Adrenal gland (tissue), 5 donors: ENCODE measurements around the gene SORD.

ENCODE experiments used
- POLR2A ChIP-seq, 2 donors: fragments of 450-650 bp; IDR thresholded peaks; one replicate each; pipeline ENCODE4 v1.6.1; 2017; ENCODE audit warnings: antibody characterized with exemption in 2 of 2, mild to moderate bottlenecking in 2 of 2, moderate library complexity in 1 of 2
- TF ChIP-seq, protein P1 (sequence below), 6 experiments: fragments of 450-650 bp in 4 of 6; fragments of 200-600 bp in 2 of 6; sonication (generic) in 1 of 6; IDR thresholded peaks; 1 replicate in 5 of 6; 2 replicates in 1 of 6; pipeline versions ENCODE4 v1.5.1 to v1.8.0; 2016 to 2021; ENCODE audit warnings: antibody characterized with exemption in 6 of 6, mild to moderate bottlenecking in 2 of 6, moderate library complexity in 1 of 6
- donor health status: DM: no; HTN: no; CAD: no.

GRCh38 chr15:45030743-45031142 lies 7.7 kb downstream of the SORD start:
- no peak for TF ChIP-seq POLR2A (IDR thresholded peaks at IDR 0.05)
- TF ChIP-seq, protein P1, sequence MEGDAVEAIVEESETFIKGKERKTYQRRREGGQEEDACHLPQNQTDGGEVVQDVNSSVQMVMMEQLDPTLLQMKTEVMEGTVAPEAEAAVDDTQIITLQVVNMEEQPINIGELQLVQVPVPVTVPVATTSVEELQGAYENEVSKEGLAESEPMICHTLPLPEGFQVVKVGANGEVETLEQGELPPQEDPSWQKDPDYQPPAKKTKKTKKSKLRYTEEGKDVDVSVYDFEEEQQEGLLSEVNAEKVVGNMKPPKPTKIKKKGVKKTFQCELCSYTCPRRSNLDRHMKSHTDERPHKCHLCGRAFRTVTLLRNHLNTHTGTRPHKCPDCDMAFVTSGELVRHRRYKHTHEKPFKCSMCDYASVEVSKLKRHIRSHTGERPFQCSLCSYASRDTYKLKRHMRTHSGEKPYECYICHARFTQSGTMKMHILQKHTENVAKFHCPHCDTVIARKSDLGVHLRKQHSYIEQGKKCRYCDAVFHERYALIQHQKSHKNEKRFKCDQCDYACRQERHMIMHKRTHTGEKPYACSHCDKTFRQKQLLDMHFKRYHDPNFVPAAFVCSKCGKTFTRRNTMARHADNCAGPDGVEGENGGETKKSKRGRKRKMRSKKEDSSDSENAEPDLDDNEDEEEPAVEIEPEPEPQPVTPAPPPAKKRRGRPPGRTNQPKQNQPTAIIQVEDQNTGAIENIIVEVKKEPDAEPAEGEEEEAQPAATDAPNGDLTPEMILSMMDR (IDR thresholded peaks at IDR 0.05) = no peak
